ENCODE results near the gene BIN1.

DNA sequence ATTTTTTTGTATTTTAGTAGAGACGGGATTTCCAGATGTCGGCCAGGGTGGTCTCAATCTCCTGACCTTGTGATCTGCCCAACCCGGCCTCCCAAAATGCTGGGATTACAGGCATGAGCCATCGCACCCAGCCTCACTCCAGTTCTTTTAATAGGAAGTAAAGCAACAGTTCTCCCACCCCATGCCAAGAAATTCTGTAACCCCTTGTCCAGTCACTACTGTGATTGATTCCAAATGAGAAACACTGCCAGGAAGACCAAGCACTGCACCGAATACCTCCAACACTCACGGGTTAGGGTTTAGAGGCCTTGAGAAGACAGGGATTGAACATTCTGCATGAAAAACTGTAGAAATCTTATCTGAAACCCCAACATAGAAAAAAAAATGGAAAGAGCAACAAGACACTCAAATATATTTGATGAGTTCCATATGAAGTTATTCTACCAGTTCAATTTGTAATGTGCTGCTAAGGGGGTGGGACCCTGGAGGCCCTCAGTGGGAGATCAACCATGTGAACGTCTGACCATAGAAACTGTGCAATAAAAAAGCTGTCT is 48.2 kb upstream of the BIN1 start:
- TF ChIP-seq EZH2 (IDR thresholded peaks at IDR 0.05; ENCODE audit: insufficient read depth, poor library complexity, severe bottlenecking) (no peak), EZH2phosphoT487 (IDR thresholded peaks at IDR 0.05; ENCODE audit: insufficient read depth, low read depth) (no peak)
